Glutamatergic neuron (in vitro differentiated cells): ENCODE data around the gene OSBPL6. TPM values are rescaled to one million over a fixed set of nuclear protein-coding genes. Genes with fewer than 3 reads are reported as not detected.
A peak's percentile ranks its signal among the peaks of the same experiment; 100 is the strongest.

Experiments used
- DNase-seq: peaks from one replicate; pipeline ENCODE4 v3.0.0; 2022
- H3K27ac Mint-ChIP-seq: one replicate; pipeline ENCODE4 v1.8.0; 2020; ENCODE audit warnings: mild to moderate bottlenecking, mixed read lengths, inconsistent platforms; ENCODE audit not compliant: unreplicated experiment
- H3K27me3 Mint-ChIP-seq: one replicate; pipeline ENCODE4 v1.8.0; 2020; ENCODE audit warnings: mild to moderate bottlenecking, moderate library complexity, mixed read lengths, inconsistent platforms; ENCODE audit not compliant: unreplicated experiment
- H3K36me3 Mint-ChIP-seq: one replicate; pipeline ENCODE4 v1.8.0; 2020; ENCODE audit warnings: mild to moderate bottlenecking, mixed read lengths, inconsistent platforms; ENCODE audit not compliant: unreplicated experiment
- H3K4me1 Mint-ChIP-seq: one replicate; pipeline ENCODE4 v1.8.0; 2020; ENCODE audit warnings: mild to moderate bottlenecking, low read depth, mixed read lengths, inconsistent platforms; ENCODE audit not compliant: unreplicated experiment
- H3K4me3 Mint-ChIP-seq: one replicate; pipeline ENCODE4 v1.8.0; 2020; ENCODE audit warnings: mild to moderate bottlenecking, mixed read lengths, inconsistent platforms; ENCODE audit not compliant: unreplicated experiment
- H3K9me3 Mint-ChIP-seq: one replicate; pipeline ENCODE4 v1.8.0; 2020; ENCODE audit warnings: mild to moderate bottlenecking, moderate library complexity, mixed read lengths, inconsistent platforms; ENCODE audit not compliant: unreplicated experiment
- total RNA-seq: library from RNA; stranded (reverse); fragmentation: NEBNext Ultra II Directional; extraction: Animal tissue kit (Norgen Biotek cat#: 25700); gene quantifications from one replicate; pipeline ENCODE4 v1.2.1, GENCODE V29; 2021; ENCODE audit not compliant: unreplicated experiment
- TF ChIP-seq, protein P1 (sequence below): fragments of 200-600 bp; sonication (generic); IDR thresholded peaks from one replicate; pipeline ENCODE4 v1.5.0; 2021; ENCODE audit not compliant: partially characterized antibody, unreplicated experiment

The OSBPL6 gene
- total RNA-seq, 1 donor from 2014 or later = 14.4 TPM

DNA sequence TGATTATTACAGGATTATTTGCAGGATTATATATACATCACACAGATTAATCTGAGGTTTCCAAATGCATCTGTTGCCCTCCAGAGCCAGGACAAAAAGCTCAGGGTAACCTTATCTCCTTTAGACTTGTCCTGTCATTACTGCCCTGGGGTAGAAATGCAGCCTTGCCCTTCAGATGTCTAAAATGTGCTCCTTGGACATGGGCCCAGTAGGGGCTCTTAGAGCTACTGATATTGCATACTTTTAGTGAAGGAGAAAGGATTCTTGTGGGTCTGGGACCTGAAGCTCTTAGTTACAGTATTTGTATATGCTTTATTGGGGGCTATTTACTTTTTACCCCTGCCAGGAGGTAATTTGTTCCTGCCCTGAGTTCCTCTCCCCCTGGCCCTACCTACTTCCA is 200.5 kb downstream of the OSBPL6 start:
- no peak for DNase-seq
- no peaks in the 10 kb centered on the region for H3K36me3 Mint-ChIP-seq
- no peaks in the 10 kb centered on the region for H3K27me3 Mint-ChIP-seq
- no peak overlapping the region for H3K27ac Mint-ChIP-seq
- H3K9me3 Mint-ChIP-seq = no peaks in the 10 kb centered on the region
- peaks cover 17% of the 10 kb centered on the region for H3K4me1 Mint-ChIP-seq
- TF ChIP-seq, protein P1, sequence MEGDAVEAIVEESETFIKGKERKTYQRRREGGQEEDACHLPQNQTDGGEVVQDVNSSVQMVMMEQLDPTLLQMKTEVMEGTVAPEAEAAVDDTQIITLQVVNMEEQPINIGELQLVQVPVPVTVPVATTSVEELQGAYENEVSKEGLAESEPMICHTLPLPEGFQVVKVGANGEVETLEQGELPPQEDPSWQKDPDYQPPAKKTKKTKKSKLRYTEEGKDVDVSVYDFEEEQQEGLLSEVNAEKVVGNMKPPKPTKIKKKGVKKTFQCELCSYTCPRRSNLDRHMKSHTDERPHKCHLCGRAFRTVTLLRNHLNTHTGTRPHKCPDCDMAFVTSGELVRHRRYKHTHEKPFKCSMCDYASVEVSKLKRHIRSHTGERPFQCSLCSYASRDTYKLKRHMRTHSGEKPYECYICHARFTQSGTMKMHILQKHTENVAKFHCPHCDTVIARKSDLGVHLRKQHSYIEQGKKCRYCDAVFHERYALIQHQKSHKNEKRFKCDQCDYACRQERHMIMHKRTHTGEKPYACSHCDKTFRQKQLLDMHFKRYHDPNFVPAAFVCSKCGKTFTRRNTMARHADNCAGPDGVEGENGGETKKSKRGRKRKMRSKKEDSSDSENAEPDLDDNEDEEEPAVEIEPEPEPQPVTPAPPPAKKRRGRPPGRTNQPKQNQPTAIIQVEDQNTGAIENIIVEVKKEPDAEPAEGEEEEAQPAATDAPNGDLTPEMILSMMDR = no peak
- H3K4me3 Mint-ChIP-seq = no peak overlapping the region

DNA sequence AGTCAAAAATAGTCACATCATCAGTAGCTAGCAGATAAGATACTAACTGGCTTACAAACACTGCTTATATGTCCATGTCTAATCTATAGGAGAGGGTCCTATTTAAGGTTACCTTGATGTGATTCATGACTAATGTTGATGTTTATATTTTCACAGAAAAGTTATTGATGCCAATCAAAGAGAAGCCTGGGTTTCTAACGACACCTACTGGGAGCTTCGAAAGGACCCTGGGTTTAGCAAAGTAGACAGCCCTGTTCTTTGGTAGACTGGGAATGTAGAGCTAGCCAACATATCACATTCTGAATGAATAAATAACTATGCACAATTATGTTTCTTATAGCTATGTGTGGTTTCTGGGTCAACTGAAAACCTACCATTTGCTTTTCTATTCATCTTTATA is 201.0 kb downstream of the OSBPL6 start:
- TF ChIP-seq, protein P1 = no peak
- Mint-ChIP-seq H3K27ac (no peak overlapping the region), H3K4me1 (peaks cover 17% of the 10 kb centered on the region), H3K4me3 (no peak overlapping the region), H3K36me3 (no peaks in the 10 kb centered on the region), H3K9me3 (no peaks in the 10 kb centered on the region), H3K27me3 (no peaks in the 10 kb centered on the region)
- no peak for DNase-seq

DNA sequence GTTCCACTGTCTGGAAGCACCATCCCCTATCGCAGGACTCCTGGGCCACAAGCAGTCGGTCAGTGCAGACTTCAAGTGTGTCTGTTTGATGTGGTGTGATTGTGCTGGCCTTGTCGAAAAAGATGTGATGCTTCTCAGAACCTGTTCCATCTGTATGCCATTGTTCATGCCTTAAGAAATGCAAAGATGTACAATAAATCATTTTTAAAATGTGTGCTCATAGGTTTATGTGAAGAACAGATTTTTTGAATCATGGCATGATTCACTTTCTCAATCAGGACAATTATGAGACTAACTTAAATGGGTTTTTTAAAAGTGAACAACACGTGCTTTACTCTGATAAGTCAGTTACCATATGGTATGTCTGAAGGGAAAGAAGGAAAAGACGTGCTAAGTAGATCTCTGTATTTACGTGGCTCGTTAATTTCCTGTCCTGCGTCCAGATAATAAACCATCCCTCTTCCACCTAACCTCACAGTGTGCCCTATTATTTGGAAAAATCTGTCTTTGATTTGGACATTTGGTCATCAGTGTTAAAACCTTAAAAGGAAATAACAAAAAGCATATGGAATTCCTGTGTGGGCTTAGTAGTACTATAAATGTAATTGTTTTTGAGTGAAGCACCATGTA is 201.7 kb downstream of the OSBPL6 start:
- TF ChIP-seq, protein P1 = no peak
- H3K4me3 Mint-ChIP-seq = no peak overlapping the region
- H3K9me3 Mint-ChIP-seq = no peaks in the 10 kb centered on the region
- peaks cover 17% of the 10 kb centered on the region for H3K4me1 Mint-ChIP-seq
- no peak for DNase-seq
- H3K36me3 Mint-ChIP-seq = no peaks in the 10 kb centered on the region
- no peak overlapping the region for H3K27ac Mint-ChIP-seq
- H3K27me3 Mint-ChIP-seq = no peaks in the 10 kb centered on the region

DNA sequence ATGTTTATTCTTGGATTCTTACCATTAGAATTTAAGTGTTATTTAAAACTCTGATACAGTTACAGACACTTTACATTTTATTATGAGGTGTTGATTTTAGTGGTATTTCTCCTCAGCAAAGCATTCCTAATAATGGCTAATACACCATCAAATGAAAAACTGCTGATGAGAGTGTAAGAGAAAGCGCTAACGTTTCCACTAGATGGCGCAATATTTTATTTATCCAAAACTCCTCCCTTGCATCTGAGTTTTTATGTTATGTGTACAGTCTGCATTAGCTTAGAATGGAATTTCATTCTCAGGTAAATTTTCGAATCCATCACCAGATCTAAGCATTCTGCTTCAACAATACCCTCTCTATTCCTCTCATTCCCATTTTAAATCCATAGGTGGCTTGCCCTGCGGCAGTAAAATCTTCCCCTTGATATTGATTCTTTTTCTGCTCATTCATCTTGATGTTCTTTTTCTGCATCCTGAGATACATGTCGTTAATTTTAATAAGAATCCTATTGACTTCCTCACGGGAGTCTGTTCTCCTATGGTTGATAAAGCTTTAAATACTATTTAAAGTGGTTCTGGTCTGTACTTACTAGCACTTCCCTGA is 202.8 kb downstream of the OSBPL6 start:
- Mint-ChIP-seq H3K36me3 (no peaks in the 10 kb centered on the region), H3K27ac (no peak overlapping the region), H3K9me3 (no peaks in the 10 kb centered on the region), H3K4me3 (no peak overlapping the region), H3K4me1 (peaks cover 19% of the 10 kb centered on the region), H3K27me3 (no peaks in the 10 kb centered on the region)
- TF ChIP-seq, protein P1 = peak; percentile 81
- DNase-seq = no peak

DNA sequence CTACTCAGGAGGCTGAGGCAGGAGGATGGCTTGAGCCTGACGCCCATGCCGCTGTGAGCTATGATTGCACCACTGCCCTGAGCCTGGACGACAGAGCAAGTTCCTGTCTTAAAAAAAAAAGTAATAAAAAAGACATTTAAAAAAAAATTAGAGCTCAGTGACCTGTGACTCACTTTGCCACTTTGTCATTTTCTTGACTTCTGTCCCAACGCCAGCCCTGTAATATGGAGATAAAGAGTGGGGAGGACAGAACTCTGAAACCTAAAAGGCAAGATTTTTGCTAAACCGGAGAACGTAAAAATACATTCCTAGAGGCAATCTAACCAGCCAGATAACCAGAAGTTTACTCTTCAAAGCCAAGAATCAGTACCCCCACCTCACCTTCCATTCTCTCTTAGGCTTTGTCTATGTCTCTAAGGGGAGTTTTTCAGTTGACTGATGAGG is 207.7 kb downstream of the OSBPL6 start:
- Mint-ChIP-seq H3K4me1 (peaks cover 23% of the 10 kb centered on the region), H3K27me3 (peaks cover 8% of the 10 kb centered on the region), H3K4me3 (no peak overlapping the region), H3K36me3 (no peaks in the 10 kb centered on the region), H3K9me3 (peaks cover 11% of the 10 kb centered on the region), H3K27ac (no peak overlapping the region)
- TF ChIP-seq, protein P1 = no peak
- no peak for DNase-seq
